ENCODE data around the gene ASB2.

The ASB2 gene

DNA sequence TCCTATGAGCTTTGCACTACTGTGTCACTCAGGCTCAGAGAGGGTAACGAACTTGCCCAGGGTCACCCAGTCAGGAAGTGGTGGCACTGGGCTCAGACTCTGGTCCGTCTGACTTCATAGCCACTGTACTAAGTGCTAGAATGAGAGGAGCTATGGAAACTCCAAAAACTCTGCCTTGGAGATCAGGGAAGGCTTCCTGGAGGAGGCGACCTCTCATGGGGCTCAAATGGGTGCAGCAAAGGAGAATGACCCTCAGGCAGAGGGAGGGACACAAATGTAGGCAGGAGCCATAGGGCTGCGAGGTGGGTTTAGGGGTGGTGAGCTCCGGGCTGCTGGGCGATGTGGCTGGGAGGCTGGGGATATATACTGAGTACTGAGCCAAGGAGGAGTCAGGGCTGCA is 23.9 kb upstream of the ASB2 start:
- DNase-seq (ENCODE audit: low spot score) = no peak

DNA sequence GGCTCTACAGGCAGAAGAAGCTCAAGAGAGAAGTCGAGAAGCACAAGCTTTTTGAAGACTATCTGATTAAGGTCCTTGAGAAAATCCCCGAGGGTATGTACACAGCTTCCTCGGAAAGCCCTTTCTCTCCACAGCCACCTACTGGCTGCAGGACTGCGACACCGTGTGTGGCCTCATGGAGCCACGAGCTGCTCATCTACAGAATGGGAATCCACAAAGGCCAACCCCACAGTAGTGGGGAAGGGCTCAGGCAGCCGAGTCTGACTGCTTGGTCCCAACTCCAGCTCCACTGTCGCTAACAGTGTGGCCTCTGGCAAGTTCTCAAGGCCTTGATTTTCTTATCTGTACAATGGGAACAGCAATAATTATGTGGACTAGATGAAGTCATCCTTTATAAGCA is 23.2 kb upstream of the ASB2 start:
- DNase-seq (ENCODE audit: low spot score) = no peak

DNA sequence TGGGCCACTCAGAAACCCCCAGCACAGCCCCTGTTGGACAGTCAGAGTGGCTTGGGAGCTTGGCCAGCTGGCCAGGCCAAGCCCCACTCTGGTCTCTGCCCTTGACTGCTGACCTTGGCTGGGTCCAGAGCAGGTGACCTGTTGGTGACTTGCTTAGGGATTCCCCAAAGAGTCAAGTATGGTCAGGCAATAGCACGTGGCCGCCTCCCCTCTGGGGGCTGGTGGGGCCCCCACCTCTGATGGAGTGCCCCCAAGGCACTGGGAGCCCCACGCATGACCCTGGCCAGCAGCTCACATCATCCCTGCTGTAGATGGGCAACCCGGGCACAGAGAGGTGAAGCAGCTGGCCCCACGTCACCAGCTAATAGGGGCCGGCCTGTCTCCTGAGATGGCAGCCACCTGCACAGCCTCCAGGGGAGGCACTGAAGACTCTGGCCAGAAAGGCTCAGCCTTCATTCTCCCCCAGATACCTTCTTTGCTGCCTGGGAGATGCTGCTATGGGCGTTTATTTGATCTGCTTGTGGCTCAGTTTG is 22.6 kb upstream of the ASB2 start:
- DNase-seq (ENCODE audit: low spot score) = no peak

GRCh38 chr14:93997916-93998870 is 21.8 kb upstream of the ASB2 start:
- no peak for DNase-seq (ENCODE audit: low spot score)

- no peak for DNase-seq (ENCODE audit: low spot score)
Observed at GRCh38 chr14:93997082-93997481, 20.7 kb upstream of the ASB2 start, which contains the start of gene CCDC197. Gene CCDC197, plus strand, starts transcription at chr14:93997301. Its CDS starts 831 bp downstream, at chr14:93998132.

- DNase-seq (ENCODE audit: low spot score) = no peak
Observed at GRCh38 chr14:93996130-93996695, 19.8 kb upstream of the ASB2 start.

DNA sequence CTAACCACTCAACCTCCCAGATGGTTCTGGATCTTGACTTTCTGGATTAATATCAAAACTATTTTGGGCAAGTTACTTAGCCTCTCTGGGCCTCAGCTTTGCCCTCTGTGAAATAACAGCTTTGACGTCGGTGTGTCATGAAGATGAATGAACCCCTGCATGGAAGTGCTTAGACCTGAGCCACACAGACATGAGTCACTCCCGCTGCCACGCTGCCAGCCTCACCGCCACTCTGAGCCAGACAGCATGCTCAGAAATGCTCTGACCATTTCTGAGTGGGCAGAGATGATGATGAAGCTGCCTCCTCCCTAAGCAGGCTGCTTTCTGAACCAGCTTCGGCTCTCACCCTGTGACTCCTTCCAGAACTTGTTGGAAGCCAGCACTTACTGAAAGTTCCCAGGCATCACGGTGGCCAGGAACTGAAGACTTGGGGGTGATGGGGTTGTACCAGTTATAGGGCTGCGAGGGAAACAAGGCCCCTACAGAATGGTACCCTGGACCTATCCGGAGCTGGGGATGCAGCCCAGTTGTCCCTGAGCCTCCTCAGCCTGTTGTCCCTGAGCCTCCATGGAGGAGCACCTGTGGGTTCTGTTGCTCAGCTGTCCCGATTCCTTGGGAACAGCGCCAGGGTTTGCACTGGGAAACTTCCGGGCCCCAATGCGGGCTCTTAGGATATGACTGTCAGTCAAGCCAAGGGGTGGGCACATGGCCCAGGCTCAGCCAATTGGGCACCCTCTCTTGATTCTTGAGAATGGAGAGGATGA is 18.7 kb upstream of the ASB2 start:
- no peak for DNase-seq (ENCODE audit: low spot score)

DNA sequence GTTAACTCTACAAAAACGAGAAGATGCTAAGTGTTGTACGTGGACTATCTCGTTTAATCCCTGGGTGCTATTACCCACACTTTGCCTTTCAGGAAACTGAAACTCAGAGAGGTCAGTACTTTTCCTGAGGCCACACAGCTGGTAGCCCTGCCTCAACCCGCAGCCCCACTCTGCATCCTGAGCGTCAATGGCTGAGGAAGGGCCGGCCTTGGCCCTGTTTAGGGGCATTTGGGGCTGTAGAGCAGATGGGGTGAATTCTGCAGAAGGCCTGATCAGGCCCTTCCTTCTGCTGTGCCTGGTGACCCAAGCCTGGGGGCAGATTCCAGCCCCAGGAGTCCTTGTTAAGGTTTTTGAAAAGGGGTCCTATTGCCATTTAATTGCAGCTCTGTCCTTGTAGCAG is 17.0 kb upstream of the ASB2 start:
- no peak for DNase-seq (ENCODE audit: low spot score)

DNA sequence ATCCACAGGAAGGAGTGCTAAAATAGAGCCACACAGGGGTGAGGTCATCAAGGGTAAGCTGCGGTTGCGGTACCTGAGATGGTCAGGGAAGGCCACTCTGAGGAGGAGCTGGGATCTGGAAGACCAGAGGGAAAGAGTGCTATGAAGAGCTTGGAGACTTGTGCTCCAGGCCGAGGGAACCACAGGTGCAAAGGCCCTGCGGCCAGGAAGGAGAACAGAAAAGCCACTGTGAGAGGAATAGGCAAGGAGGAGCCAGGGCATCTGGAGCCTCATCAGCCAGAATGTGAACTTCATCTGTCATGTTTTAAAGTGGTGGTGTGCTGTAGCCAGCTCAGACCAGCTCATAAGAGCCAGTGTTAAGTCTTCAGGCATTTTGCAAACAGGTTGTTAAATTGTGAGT is 15.3 kb upstream of the ASB2 start:
- DNase-seq (ENCODE audit: low spot score) = no peak

- DNase-seq (ENCODE audit: low spot score) = no peak
Observed at GRCh38 chr14:93991212-93991611, 14.8 kb upstream of the ASB2 start.

- peak; percentile 42 for DNase-seq (ENCODE audit: low spot score)
Observed at GRCh38 chr14:93989939-93990338, 13.6 kb upstream of the ASB2 start.

GRCh38 chr14:93987815-93988476 is 11.6 kb upstream of the ASB2 start:
- DNase-seq (ENCODE audit: low spot score) = no peak

GRCh38 chr14:93987376-93987775 is 11.0 kb upstream of the ASB2 start:
- DNase-seq (ENCODE audit: low spot score) = no peak

- no peak for DNase-seq (ENCODE audit: low spot score)
Observed at GRCh38 chr14:93986955-93987354, 10.6 kb upstream of the ASB2 start.

- DNase-seq (ENCODE audit: low spot score) = peak; percentile 70
Observed at GRCh38 chr14:93984987-93985410, 8.6 kb upstream of the ASB2 start.

- DNase-seq (ENCODE audit: low spot score) = no peak
Observed at GRCh38 chr14:93984070-93984469, 7.7 kb upstream of the ASB2 start.

DNA sequence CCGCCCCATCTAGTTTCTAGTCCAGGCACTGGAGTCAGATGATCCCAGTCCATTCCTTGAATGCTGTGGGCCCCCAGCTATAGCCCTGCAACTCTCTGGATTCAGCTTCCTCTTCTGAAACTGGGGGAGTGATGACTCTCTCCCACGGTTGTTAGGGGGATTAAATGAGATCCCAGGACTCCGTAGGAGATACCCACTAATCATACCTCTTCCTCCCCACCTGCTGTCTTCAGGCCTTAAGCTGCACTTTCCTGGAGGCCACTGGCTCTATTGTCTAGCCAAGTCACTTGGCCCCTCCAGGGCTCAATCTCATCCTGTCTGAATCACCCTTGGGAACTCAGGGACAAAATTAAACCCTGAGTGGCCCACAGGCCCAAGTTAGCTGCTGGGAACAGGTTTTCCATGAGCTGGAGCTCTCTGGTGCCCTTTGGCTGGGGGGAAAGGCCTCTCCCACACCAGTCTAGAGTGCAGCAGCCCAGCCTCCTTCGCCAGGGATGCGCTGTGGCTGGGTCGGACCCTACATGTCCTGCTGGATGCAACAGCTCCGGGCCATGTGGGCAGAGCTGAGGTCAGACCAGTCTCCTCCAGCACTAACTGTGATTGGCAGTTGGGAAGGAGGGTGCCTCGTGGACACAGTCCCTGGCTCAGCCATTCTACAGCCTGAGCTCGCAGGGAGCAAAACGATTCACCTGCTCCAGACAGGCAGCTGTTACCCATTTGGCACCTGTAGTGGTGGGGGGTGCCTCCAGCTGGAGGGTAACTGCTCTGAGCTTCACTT is 6.0 kb upstream of the ASB2 start:
- no peak for DNase-seq (ENCODE audit: low spot score)

DNA sequence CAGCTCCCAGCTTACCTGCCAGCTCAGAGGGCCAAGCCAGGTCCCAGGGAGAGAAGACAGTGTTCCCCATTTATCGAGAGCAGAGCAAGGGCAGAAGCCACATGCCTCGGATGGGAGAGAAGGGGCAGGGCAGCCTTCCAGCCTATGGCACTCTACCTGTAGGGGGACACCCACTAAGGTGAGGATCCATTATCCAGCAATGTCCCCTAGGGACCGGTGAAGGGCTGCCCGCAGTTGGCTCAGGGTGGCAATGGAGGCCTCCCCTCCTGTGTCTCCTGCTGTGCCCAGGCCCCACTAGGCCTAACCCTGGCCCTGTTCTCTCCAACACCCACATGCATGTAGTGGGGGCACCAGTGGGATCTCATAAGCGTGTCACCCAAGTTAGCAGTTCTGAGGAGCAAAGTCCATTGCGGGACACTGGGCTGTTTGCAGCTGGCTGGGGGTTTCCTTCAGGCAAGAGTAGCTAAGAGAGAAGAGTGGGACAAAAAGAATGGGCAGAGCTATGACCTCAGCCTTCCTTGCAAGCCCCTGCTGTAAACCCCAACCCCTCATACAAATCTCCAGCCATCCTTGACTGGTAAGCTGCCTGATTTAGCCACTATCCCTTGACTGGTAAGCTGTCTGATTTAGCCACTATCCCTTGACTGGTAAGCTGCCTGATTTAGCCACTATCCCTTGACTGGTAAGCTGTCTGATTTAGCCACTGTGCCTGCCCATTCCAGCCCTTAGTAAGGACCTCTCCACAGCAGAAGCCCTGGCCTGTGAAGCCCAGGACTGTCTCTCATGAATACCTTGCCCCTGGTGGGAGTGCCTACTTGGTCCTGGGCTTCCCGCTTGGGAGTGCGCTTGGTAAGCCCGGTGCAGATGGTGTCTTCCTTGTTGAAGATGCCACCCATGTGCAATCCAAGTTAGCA is 5.2 kb upstream of the ASB2 start:
- no peak for DNase-seq (ENCODE audit: low spot score)

GRCh38 chr14:93980456-93981201 is 4.3 kb upstream of the ASB2 start:
- no peak for DNase-seq (ENCODE audit: low spot score)

All from HuH-7.5 (cell line).